Measurements from ENCODE around the gene IRS2. TPM values are rescaled to one million over a fixed set of nuclear protein-coding genes. Genes with fewer than 3 reads are reported as not detected.

IRS2 gene
- total RNA-seq, 1 experiment from 2014 or later, result 5.9 TPM

GRCh38 chr13:109764470-109765291 lies 21.7 kb downstream of the IRS2 start:
- Histone ChIP-seq H3K9me3 (ENCODE audit: control insufficient read depth, insufficient read depth, low read depth, low read length) (no peaks in the 10 kb centered on the region), H3K4me1 (ENCODE audit: control insufficient read depth, insufficient read depth, low read length) (no peaks in the 10 kb centered on the region), H3K27me3 (ENCODE audit: control insufficient read depth, insufficient read depth, low read length) (no peaks in the 10 kb centered on the region), H3K27ac (ENCODE audit: low read length) (no peak overlapping the region), H3K36me3 (ENCODE audit: control insufficient read depth, insufficient read depth, low read length) (no peaks in the 10 kb centered on the region), H3K4me3 (ENCODE audit: low read depth in 2 of 2, low read length in 2 of 2) (no peak overlapping the region)
- ATAC-seq, result no peak
- intact Hi-C loops (cut with micrococcal nuclease; ENCODE audit: unreplicated experiment) (no loop called here), in situ Hi-C loops (cut with HindIII; ENCODE audit: low pct_unique_long_range_greater_than_20kb, low sequenced_read_pairs) (no loop called here)
- BruUV-seq (replicated peaks), result no TSS peak
- no peak for TF ChIP-seq TCF7L2 (IDR thresholded peaks at IDR 0.05; ENCODE audit: low read depth, low read length)
- TF ChIP-seq POLR2AphosphoS5 (IDR thresholded peaks at IDR 0.05; ENCODE audit: low read depth, low read length), result no peak
- no peak for TF ChIP-seq CTCF (IDR thresholded peaks at IDR 0.05)
- TF ChIP-seq REST (IDR thresholded peaks at IDR 0.05; ENCODE audit: insufficient read depth in 1 of 2, low read depth in 2 of 2, low read length in 1 of 2), result no peak
- no peak for TF ChIP-seq SIN3A (IDR thresholded peaks at IDR 0.05; ENCODE audit: borderline replicate concordance, insufficient read depth, low read depth, low read length)
- no peak for DNase-seq (ENCODE audit: low read depth, low spot score)
- ChIA-PET POLR2A (no interaction called here), CTCF (no interaction called here)

- TF ChIP-seq POLR2AphosphoS5 (IDR thresholded peaks at IDR 0.05; ENCODE audit: low read depth, low read length) (no peak), REST (IDR thresholded peaks at IDR 0.05; ENCODE audit: insufficient read depth in 1 of 2, low read depth in 2 of 2, low read length in 1 of 2) (no peak), TCF7L2 (IDR thresholded peaks at IDR 0.05; ENCODE audit: low read depth, low read length) (no peak), SIN3A (IDR thresholded peaks at IDR 0.05; ENCODE audit: borderline replicate concordance, insufficient read depth, low read depth, low read length) (no peak), CTCF (IDR thresholded peaks at IDR 0.05) (no peak)
- in situ Hi-C loops (cut with HindIII; ENCODE audit: low pct_unique_long_range_greater_than_20kb, low sequenced_read_pairs), result no loop called here
- DNase-seq (ENCODE audit: low read depth, low spot score), result no peak
- Histone ChIP-seq H3K4me1 (ENCODE audit: control insufficient read depth, insufficient read depth, low read length) (no peaks in the 10 kb centered on the region), H3K9me3 (ENCODE audit: control insufficient read depth, insufficient read depth, low read depth, low read length) (no peaks in the 10 kb centered on the region), H3K27me3 (ENCODE audit: control insufficient read depth, insufficient read depth, low read length) (no peaks in the 10 kb centered on the region), H3K27ac (ENCODE audit: low read length) (no peak overlapping the region), H3K36me3 (ENCODE audit: control insufficient read depth, insufficient read depth, low read length) (no peaks in the 10 kb centered on the region), H3K4me3 (ENCODE audit: low read depth in 2 of 2, low read length in 2 of 2) (no peak overlapping the region)
- no peak for ATAC-seq
- no TSS peak for BruUV-seq (replicated peaks)
- intact Hi-C loops (cut with micrococcal nuclease; ENCODE audit: unreplicated experiment), result no loop called here
- CTCF ChIA-PET, result no interaction called here
- POLR2A ChIA-PET, result no interaction called here
These were observed 22.3 kb downstream of the IRS2 start for GRCh38 chr13:109764045-109764444.
